ENCODE data around the gene UROC1. TPM values are rescaled to one million over a fixed set of nuclear protein-coding genes. Genes with fewer than 3 reads are reported as not detected.

Gene UROC1
- total and polyA plus RNA-seq, 9 of the 15 experiments (the other 6 are each of a cell fraction or from before 2014, with no cell fraction given), result not detected

- no peaks in the 10 kb centered on the region for H3K9me1 ChIP-seq (ENCODE audit: control insufficient read depth, insufficient read depth, low read length)
- CTCF ChIA-PET (ENCODE audit: low intra/inter-chr PET ratio), result no interaction called here
- POLR2A ChIA-PET, result no interaction called here
- in situ Hi-C loops (cut with MboI), result no loop called here
- H3K9me3 ChIP-seq (replicated peaks; ENCODE audit: control insufficient read depth, insufficient read depth, low read depth, low read length), result no peaks in the 10 kb centered on the region
- no peaks in the 10 kb centered on the region for H3K79me2 ChIP-seq (ENCODE audit: control insufficient read depth, insufficient read depth, low read length)
- BruUV-seq (replicated peaks), result no TSS peak
- no peak overlapping the region for H3K4me3 ChIP-seq
- no peak overlapping the region for H3K27ac ChIP-seq (ENCODE audit: extremely low read depth, low read depth, low read length)
- FAIRE-seq (no peak), DNase-seq (ENCODE audit: extremely low read depth in 1 of 4, low spot score in 3 of 4) (no peak), ATAC-seq (no peak; the same call in 2 of the 3 replicates)
- H2AFZ ChIP-seq (ENCODE audit: low read depth, low read length), result no peak overlapping the region
- no peak overlapping the region for H3K9ac ChIP-seq (ENCODE audit: insufficient read depth in 1 of 2, low read depth in 2 of 2, low read length in 2 of 2)
- no peaks in the 10 kb centered on the region for H3K36me3 ChIP-seq (ENCODE audit: control insufficient read depth, insufficient read depth, low read length)
- WGBS (ENCODE audit: insufficient coverage, low coverage, missing lambda C conversion rate), result 12% methylated on average over 10 of the region's 15 CpGs
- H3K4me2 ChIP-seq (ENCODE audit: insufficient read depth, low read length), result no peak overlapping the region
- no peaks in the 10 kb centered on the region for H4K20me1 ChIP-seq (replicated peaks; ENCODE audit: control insufficient read depth, insufficient read depth, low read length)
- no peaks in the 10 kb centered on the region; a peak in 2 of 5 replicates for H3K4me1 ChIP-seq (replicated peaks in 1 of 2; ENCODE audit: control insufficient read depth in 2 of 2, insufficient read depth in 2 of 2, low read length in 2 of 2)
- TF ChIP-seq SIN3B (IDR thresholded peaks at IDR 0.05; ENCODE audit: low read depth) (no peak), MTA3 (IDR thresholded peaks at IDR 0.05; ENCODE audit: borderline replicate concordance) (no peak), BHLHE40 (IDR thresholded peaks at IDR 0.05; ENCODE audit: low read length) (no peak), ZNF77 (CRISPR knock-in tag; IDR thresholded peaks at IDR 0.05) (no peak), FOS (IDR thresholded peaks at IDR 0.05; ENCODE audit: extremely low read depth, insufficient read length) (no peak), POLR2A (conservative IDR thresholded peaks at IDR 0.05) (no peak), HDAC3 (IDR thresholded peaks at IDR 0.05; ENCODE audit: borderline replicate concordance, partially characterized antibody) (no peak), ZNF174 (CRISPR knock-in tag; IDR thresholded peaks at IDR 0.05) (no peak), HMBOX1 (IDR thresholded peaks at IDR 0.05) (no peak), TBP (optimal IDR thresholded peaks at IDR 0.05; ENCODE audit: low read depth, low read length) (no peak), ESRRA (IDR thresholded peaks at IDR 0.05; ENCODE audit: borderline replicate concordance, low read depth) (no peak), DNMT1 (IDR thresholded peaks at IDR 0.05) (no peak), BACH1 (tag; IDR thresholded peaks at IDR 0.05) (no peak), RAD21 (CRISPR knock-in tag; conservative IDR thresholded peaks at IDR 0.05 in 1 of 2, IDR thresholded peaks at IDR 0.05 in 1 of 2) (no peak), HES1 (IDR thresholded peaks at IDR 0.05; ENCODE audit: low read depth) (no peak)
- TF ChIP-seq, protein P1, sequence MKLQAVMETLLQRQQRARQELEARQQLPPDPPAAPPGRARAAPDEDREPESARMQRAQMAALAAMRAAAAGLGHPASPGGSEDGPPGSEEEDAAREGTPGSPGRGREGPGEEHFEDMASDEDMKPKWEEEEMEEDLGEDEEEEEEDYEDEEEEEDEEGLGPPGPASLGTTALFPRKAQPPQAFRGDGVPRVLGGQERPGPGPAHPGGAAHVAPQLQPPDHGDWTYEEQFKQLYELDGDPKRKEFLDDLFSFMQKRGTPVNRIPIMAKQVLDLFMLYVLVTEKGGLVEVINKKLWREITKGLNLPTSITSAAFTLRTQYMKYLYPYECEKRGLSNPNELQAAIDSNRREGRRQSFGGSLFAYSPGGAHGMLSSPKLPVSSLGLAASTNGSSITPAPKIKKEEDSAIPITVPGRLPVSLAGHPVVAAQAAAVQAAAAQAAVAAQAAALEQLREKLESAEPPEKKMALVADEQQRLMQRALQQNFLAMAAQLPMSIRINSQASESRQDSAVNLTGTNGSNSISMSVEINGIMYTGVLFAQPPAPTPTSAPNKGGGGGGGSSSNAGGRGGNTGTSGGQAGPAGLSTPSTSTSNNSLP (IDR thresholded peaks at IDR 0.05; ENCODE audit: borderline replicate concordance, low read depth, low read length), result no peak
- intact Hi-C loops (cut with micrococcal nuclease), result no loop called here
- H3K27me3 ChIP-seq (ENCODE audit: control insufficient read depth in 2 of 2, insufficient read depth in 2 of 2, low read length in 2 of 2), result peaks cover 0 to 16% of the 10 kb centered on the region in 2 experiments; a peak in 2 of 5 replicates
Measured at GRCh38 chr3:126482503-126483255, 34.9 kb downstream of the UROC1 start.
